GM21529 (cell line): ENCODE data around the gene CCDC88A.
A peak's percentile ranks its signal among the peaks of the same experiment; 100 is the strongest.
"Not testable (repeated sequence)": the region's sequence is repeated elsewhere in the genome, so short reads cannot be mapped to it uniquely, and the experiment has no call there.

Source experiments
- ATAC-seq: cut with Tn5 transposase; IDR thresholded peaks from one replicate; pipeline ENCODE4 v1.9.1; 2021; ENCODE audit not compliant: unreplicated experiment

The CCDC88A gene

DNA sequence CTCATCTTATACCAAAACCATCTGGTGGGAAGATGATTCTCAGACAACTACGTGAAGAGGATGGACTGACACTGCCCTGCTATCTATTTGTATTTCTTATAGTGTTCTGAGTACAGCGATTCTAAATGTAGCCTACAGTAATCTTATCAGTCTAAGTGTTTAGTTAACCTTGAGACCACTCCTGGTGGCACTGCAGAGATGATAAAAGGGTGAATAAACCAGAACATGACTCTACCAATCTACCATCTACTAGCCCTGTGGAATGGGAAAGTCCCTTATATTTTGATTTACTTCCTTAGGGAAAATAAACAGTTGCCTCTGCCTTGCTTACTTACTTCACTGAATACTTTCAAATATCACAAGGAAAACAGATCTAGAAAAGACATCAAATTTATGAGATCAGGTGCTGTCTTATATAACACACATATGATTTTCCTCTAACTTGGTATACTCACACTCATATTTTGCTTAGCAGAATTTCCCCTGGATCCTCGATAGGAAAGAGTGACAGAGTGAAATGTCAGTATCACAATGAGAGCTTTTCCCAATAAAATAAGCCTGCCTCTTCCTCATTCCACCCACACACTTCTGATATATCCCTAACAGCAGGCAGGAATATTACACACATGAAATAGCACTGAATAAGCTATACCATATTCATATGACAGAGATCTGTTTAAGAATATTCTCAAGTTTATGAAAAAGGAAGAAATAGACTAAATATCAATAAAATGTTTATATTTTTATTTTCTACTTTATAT is 92.0 kb downstream of the CCDC88A start:
- no peak for ATAC-seq

DNA sequence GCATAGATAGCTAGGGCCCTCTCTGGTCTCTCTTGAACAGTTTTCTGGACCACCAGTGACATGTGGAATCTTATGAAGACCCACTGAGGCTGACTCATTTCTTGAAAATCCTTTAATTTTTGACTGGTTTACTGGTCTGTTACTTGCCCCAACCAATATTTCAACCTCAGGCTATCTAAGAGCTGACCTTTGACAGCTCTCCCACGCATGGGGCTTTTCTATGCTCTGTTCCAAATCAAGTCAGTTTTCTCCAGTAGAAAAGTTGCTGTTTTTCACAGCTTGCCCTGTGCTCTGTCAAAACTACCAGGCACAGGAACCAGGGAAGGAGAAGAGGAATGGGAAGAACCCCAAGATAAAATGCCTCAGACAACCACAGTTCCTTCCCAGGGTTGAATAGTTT is 104.7 kb downstream of the CCDC88A start:
- ATAC-seq: no peak

DNA sequence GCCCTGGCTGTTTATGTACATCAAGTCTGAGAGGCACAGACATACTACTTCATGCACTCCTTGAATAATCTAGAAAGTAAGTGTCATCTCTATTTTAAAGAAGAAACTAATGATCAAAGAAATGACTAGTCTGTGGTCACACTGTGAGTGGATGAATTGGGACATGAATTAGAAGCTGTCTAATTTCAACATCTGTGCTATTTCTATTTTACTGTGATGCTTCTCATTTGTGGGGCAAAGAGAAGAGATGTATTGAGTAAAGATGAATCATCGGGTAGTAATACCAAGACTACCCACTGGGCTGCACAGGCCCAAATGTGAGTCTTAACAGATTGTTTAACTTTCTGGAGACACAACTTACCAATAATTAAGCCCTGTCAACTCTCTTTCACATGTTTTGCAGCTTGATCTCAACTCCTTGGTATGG is 108.2 kb downstream of the CCDC88A start:
- ATAC-seq: peak; percentile 94

DNA sequence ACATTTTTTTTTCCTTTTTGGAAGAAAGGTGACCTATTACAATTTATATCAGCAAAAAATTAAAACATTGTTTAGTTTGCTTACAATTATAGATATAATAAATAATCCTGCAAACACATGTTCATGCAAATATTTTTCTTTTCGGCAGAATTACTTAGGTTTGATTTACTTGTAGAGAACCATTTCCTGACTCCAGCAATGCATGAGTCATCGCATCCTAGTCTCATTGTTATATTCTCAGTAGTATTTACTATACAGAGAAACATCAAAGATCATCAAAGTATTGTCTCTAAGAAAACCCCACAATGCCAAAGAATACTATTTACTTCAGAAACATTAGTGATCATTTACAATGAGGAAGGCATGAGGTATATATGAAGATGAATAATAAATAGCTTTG is 110.2 kb downstream of the CCDC88A start:
- ATAC-seq: no peak

DNA sequence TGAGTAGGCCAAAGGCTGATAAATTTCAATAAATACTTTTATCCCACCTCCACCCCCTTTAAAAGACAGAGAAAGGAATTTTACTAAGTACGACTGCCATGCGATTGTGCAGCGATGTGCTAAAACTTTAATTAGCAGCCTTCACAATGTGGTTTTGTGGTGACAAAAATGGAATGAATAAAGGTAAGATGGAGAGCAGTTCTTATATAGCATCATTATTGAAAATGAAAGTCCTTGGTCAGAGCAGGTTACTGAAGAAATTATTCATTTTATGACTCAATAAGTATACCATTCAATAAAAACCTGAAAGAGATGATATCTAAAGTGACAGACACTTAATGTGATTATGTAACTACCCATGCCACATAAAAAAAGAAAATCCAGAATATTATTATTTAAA is 117.4 kb downstream of the CCDC88A start:
- ATAC-seq: peak; percentile 89

DNA sequence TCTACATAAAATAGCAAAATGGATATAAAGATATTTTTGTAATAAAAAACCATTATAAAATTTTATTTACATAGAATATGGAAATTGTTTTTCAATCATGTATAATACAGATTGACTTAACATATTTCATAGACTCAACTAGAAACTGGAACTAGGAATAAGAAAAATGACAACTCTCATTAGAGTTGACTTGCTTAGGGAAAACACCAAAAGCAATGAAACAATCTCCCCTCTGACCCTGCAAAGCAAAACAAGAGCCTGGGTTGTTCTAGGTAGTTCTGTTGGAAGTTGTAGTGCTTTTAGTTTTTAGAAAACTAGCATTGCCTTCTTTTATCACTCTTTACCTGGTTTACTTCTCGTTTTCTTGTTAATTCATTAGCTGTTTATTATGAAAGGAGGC is 118.4 kb downstream of the CCDC88A start:
- no peak for ATAC-seq

DNA sequence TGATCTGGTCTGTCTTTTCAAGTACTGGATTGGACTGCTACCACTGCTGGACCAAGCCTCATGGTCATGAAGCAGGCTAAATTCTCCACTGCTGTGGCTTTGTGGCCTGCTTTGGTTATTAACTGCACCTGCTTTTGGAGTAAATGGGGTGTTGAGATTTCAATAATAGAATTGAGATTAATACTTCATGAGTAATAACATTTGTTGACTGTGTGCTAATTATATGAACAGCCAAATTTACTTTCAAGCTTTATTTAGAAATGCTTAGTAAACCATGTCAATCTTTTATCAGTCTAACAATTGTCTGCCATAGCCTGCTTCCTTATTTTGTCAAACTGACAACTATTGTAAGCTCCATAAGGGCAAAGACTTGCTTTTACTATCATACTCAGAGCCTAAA is 123.3 kb downstream of the CCDC88A start:
- ATAC-seq: peak; percentile 59

DNA sequence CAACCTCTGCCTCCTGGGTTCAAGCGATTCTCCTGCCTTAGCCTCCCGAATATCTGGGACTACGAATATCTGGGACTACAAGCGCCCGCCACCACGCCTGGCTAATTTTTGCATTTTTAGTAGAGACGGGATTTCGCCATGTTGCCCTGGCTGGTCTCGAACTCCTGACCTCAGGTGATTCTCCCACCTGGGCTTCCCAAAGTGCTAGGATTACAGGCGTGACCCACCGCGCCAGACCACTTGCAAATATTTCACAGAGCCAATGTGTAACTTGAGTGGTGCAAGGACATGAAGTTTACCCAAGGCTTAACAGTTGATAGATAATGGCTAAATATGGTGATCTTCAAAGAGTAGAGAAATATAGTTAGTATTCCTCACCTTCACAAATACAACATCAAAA is 136.6 kb downstream of the CCDC88A start:
- no peak for ATAC-seq

DNA sequence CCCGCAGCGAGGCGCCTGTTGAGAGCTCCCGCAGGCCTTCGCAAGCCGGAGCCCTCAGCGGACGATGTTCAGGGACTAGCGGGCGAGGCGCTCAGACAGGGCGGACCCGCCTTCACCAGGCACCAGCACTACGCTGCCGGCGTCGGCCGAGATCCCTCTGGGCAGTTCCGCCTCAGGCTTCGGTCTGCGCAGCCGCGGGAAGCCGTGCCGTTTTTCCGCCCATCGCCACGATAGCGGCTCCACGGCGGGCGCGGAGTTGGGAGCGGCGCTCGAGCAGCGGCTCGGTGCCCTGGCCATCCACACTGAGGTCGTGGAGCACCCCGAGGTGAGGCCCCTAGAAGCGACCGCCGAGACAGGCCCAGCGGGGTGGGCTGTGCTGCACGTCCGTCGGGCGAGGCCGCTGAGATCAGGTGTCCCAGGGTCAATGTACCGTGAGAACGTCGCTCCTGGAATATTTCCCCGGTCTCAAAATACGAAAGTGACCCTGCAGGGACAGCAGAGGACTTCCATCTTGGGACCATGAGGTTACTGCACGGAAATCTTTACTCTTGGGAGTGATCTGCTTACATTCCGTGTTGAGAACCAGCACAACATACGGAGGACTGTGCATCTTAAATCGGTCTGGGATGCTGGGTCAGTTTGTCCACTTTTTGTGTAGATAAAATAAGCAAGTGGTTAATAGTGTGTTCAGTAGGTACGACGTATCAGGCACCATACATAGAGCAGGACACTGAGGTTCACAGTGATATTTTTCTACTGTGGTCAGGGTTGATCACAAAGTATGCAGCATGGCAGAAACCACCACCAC is 137.3 kb downstream of the CCDC88A start:
- ATAC-seq: peak; percentile 97

DNA sequence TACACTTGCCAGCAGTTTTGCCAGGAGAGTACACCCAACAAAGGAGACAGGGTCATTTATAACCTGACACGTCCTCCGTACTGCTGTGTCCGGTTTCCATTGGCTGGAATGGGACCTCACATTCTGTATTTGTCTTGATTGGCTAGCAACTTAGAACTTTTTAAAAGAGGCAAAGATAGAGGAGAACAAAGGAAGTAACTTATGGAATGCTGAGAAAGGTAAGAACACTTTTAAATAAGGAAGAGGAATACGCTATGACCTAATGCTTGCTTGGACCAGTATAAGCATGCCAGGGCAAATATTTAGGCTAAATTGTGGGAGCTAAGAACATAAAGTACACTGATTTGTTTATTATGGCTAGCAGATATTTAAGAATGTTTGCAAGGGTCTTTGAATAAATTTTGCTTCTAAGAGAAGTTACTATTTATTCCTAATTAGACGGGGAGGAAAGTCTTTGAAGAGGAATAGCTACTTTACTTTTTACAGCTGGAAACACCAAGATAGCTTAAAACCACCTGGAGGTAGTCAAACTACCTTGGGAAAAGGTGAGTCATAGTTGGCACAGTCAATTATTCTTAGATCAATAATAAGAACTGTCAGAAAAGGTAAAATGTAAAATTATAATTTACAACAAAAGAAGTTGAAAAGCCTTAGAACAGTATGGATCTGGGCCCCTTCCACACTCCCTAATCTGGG is 138.7 kb downstream of the CCDC88A start:
- ATAC-seq: not testable (repeated sequence)

DNA sequence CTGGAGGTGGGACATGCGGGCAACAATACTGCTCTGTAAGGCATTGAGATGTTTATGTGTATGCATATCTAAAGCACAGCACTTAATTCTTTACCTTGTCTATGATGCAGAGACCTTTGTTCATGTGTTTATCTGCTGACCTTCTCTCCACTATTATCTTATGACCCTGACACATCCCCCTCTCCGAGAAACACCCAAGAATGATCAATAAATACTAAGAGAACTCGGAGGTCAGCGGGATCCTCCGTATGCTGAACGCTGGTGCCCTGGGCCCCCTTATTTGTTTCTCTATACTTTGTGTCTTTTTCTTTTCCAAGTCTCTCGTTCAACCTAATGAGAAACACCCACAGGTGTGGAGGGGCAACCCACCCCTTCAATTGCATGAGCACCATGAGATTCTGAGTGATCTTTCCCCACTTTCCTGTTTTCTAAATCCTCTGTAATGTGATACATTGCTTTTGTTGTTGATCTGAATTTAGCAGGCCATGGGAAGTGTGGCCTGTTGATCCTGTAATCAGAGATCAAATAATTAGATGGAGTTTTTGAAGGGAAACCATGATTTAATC is 139.7 kb downstream of the CCDC88A start:
- not testable (repeated sequence) for ATAC-seq

DNA sequence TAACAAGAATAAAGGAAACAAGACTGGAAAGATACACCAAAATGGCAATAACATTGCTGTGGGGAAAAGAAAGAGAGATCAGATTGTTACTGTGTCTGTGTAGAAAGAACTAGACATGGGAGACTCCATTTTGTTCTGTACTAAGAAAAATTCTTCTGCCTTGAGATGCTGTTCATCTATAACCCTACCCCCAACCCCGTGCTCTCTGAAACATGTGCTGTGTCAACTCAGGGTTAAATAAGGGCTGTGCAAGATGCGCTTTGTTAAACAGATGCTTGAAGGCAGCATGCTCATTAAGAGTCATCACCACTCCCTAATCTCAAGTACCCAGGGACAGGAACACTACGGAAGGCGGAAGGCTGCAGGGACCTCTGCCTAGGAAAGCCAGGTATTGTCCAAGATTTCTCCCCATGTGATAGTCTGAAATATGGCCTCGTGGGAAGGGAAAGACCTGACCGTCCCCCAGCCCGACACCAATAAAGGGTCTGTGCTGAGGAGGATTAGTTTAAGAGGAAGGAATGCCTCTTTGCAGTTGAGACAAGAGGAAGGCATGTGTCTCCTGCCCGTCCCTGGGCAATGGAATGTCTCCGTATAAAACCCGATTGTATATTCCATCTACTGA is 140.3 kb downstream of the CCDC88A start:
- not testable (repeated sequence) for ATAC-seq

DNA sequence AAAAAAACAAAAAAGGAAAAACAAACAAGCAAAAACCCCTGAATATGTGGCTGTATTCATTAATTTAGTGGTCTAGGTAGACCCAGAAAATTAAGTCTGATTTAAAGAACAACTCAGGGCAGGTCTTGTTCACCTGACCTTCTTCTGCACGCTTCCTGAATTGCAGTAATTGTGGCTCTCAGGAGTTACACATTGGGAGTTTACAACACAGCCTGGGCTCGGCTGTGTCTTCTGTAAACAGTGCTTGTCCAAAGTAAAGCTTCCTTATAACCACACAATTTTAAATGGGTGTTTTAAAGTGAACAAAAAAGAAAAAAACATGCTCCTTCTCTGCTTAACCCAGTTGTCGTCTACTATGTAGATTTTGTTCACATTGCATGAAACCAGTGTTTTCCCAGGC is 142.3 kb downstream of the CCDC88A start:
- ATAC-seq: no peak

DNA sequence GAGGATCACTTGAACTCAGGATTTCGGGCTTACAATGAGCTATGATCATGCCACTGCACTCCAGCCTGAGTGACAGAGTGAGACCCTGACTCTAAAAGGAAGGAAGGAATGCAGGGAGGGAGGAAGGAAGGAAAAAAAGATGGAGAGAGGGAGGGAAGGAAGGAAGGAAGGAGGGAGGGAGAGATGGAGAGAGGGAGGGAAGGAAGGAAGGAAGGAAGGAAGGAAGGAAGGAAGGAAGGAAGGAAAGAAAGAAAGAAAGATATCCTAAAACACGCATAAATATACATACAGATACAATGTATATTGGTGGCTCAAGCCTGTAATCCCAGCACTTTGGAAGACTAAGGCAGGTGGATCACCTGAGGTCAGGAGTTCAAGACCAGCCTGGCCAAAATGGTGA is 145.3 kb downstream of the CCDC88A start:
- ATAC-seq: not testable (repeated sequence)

DNA sequence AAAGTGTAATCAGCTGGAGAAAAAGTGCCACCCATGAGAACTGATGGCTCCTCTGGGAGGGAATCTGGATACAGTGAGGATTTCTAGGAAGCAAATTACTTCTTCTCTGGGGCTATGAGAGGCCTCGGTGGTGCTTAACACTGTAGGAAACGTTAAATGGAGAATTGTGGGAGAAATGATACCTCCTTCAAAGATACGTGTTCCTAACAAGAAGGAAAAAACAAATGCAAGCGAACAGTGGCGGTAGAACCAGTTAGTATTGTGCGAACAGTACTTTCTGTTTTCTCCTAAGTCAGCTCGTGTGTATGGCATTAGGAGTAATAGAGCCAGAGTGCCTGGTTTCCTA is 150.0 kb downstream of the CCDC88A start:
- no peak for ATAC-seq

DNA sequence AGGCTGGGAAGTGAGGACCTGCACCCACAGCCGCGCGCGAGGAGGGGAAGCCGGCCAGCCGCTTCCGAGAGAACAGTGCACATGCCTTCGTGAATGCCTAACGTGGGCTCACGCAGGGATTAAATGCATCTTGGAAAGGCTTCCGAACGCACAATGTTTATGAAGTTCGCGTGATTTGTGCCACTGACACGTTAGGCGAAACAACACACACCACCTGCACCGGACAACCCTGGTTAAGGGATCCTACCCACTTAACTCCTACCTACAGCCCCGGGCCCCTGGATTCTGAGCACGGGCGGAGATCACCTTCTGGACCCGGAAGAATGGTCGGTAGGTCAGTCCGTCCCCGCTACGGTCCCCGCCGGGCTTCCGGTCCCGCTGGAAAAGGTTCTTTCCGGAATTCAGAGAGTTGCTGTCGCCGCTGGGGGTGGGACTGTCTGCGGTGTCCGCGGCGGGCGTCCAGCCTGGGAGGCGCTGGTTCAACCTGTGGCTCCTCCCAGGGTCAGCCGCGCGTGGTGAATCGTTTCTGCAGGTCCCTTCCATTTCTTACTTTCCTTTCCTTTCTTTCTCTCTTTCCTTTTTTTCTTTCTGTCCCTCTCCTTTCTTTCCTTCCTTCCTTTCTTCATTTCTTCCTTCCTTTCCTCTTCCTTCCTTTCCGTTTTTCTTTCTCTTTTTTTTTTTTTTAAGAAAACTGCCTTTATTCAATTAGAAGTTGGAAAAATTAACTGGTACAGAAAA is 150.6 kb downstream of the CCDC88A start, which contains the start of gene MTIF2:
Gene MTIF2 (minus strand): TSS at position 325 of the 738 bp plus-strand sequence. CDS start 5,373 bp downstream, outside the sequence.
- ATAC-seq: peak; percentile 94

DNA sequence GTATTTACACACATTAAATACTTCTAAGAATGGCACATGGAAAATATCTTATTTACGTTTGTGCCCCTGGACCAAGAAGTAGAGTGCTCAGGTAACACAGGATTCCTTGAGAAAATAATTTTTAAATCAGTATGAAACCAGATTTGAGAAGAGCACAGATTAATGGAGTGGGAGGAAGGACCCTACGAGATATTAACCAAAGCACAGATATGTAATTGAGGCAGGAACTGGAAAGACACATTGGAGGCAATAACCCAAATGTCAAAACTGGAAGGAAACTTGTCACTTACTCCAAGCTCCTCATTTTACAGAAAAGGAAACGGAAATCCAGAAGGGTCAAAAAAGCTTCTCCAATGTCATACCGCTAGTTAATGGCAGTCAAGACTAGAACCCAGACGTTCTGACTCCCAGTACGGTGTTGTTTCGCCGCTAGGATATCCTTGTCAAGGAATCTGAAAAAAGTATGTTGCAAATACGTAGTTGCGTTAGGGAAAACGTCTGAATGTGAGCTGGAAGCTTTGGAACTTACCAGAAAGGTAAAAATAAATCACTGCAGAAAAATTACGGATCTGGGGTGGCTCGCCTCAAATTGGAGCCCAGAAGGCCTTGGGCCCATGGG is 151.3 kb downstream of the CCDC88A start:
- ATAC-seq: no peak

DNA sequence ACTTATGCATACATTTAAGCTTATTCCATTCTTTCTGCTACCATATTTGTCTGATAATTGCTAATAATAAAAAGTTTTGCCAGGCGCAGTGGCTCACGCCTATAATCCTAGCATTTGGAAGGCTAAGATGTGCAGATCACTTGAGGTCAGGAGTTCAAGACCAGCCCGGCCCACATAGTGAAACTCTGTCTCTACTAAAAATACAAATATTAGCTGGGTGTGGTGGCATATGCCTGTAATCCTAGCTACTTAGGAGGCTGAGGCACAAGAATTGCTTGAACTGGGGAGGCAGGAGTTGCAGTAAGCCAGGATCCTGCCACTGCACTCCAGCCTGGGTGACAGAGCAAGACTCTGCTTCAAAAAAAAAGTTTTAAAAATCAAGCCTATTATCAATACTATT is 160.1 kb downstream of the CCDC88A start:
- ATAC-seq: not testable (repeated sequence)

DNA sequence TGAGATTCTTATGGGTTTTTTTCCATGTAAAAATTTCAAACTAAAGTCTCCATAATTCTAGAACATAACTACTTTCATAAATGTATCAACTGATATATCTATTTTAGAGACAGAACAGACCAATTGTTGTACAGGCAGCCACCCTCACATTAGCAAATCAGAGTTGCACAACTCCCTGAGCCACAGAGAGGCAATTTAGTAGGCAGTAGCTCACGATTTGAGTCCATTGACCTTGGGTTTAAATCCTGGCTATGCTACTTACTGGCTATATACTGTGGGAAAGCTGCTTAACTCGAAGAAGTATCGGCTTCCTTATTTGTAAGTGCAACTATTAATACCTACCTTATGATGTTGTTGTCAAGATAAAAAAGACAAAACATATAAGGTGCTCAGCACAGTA is 166.8 kb downstream of the CCDC88A start:
- no peak for ATAC-seq

DNA sequence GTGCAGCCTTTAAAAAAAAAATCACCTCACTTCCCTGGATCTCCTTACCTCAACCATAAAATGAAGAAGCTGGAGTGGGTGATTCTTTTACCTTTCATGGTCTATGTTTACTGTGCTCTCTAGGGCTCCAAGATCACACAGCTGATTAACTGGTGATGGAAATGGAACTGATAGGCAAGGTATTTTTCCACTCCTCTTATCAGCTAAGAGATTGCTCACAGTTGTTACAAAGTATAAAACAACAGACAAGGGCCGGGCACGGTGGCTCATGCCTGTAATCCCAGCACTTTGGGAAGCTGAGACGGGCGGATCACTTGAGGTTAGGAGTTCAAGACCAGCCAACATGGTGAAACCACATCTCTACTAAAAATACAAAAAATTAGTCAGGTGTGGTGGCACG is 172.6 kb downstream of the CCDC88A start:
- no peak for ATAC-seq
